GM18499 (cell line): ENCODE measurements around the gene B4GALNT3.

ENCODE experiments used
- ATAC-seq: cut with Tn5 transposase; IDR thresholded peaks from one replicate; pipeline ENCODE4 v1.9.1; 2021; ENCODE audit warnings: moderate number of reproducible peaks; ENCODE audit not compliant: insufficient read depth, unreplicated experiment

The B4GALNT3 gene

DNA sequence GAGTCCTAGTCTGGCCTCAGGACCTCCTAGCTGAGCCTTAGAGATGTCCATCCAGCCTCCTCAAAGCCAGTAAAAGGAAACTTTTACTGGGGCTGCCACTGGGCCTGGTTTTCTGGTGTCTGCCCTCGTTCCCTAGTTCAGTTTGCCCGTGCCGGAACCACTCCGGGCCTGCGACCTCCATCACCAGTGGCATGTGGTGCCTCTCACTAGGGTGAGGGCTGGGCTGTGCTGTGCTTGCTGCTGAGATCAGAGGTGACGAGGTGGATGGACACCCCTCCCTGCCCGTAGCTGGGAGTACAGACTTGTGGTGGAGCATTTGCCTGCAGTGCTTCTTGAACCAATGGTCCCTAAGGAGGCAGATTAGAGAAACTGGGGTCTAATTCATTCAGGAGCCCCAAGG lies 75.7 kb downstream of the B4GALNT3 start:
- no peak for ATAC-seq

DNA sequence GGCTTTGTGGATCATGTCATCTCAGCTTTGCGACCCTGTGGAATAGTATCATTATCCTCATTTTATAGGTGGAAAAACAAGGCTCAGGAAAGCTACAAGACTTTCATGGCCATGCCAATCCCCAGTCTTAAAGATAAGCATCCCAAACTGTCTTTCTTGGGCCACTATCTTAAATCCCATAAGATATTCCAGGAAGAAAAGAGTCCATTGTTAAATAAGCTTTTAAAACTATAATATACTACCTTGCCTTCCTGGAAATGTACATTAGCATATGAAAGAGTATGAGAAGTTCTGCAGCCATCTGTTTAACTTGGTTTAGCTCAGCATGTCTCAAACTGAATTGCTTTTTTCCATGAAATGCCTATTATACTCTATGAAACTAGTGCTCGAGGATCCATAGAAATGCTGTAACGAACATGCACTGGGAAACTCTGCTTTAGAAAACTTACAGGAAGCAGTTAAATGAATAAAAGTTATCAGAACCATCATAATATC lies 77.1 kb downstream of the B4GALNT3 start:
- no peak for ATAC-seq

DNA sequence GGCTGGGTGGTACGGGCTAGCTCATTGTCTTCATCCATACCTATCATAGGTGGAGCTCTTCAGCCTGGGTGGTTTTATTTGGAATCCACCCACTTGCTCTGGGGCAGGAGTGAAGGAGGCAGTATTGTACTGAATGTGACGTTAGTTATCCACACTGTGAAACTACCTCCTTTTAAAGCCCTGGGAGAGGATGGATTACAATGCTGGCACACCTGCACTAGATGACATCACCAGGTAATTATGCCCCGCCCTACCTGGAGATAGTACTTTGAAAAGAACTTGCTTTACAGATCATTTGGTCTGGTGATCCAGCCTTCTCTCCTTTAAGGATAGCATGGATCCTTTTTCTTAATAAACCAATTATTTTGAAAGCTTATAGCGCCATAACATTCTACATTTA lies 78.0 kb downstream of the B4GALNT3 start:
- no peak for ATAC-seq

DNA sequence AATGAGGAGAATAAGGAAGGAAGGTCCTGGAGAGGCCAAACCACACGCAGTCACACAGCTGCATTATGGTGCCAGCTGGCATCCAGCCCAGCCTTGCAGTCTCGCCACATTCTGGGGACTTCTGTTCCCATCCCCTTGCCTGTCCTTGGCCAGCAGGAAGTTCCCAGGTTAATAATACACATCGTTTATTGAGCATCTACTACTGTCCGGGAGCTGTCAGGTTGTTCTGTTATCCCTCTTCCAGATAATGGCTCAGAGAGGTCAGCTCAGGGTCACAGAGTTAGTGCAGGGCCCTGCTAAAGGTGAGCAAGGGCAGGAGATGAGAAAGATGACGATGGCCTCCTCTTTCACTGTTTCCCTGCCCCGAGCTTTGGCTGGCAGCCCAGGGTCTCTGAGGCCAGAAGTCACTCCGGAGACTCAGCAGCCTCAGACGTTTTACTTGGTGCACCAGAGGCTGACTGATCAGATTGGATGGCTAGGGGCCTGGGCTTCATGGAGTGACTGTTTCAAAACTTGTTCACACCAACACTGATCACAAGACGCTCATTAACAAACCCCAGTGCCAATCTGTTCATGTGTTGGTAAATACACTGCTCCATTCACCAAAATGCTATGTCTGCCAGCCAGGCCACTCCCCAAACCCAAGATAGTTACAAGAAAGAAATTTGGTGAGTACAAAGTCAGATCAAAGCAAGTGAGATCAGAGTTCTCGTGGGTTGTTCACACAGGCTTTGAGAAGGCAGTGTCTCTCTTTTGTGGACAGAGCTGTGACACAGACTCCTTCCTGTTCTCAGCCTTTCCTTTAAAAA lies 79.2 kb downstream of the B4GALNT3 start:
- no peak for ATAC-seq

DNA sequence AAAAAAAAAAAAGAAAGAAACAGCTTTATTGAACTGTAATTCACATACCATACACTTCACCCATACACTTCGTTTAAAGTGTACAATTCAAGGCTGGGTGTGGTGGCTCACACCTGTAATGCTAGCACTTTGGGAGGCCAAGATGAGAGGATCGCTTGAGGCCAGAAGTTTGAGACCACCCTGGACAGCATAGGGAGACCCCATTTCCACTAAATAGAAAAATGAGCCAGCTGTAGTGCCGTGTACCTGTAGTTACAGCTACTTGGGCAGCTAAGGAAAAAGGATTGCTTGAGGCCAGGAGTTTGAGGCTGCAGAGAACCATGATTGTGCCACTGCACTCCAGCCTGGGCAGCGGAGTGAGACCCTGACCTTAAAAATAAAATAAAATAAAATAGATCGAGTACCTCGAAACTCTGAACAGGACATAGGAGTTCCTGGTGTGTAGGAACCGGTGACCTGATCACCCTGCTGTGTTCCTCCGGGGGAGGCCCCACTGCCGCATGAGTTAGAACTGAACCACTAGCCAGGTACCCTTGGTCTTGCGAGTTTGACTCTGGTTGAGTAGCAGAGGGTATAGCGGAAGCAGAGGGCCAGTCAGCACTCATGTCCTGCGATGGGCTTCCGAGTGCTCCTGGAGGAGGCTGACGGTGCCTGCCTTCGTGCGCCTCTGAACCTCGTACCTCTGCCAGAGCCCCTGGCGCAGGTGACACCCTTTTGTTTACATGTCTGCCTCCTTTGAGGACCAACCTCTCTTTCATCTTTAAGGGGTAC lies 80.0 kb downstream of the B4GALNT3 start:
- no peak for ATAC-seq

DNA sequence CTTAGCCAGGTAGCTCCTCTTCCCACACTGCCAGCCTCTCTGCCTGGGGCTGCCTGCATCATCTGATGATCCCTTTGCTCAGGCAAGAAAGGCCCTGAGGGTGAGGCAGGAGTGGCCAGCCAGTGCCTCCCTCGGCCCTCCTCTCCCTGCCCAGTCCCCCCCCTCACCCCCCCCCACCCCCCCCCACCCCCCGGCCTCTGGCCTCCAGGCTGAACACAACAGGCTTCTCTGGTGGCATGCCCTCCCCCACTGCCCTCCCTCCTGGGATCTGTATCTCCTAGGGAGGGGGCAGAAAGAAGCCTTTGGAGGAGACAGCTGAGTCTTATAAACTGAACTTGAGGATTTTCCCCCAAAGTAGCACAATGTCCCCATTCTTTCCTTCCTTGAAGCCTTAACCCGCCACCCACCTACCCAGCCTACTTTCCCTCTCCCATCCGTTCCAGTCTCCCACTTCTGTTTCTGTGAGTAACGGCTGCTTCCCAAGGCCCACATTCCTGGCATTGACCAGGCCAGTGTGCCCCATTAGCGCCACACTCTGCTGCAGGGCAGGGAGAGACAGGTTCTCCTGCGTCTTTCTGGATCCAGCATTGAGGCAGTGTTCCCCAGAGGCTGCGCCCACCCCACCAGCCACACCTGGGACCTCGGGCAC lies 82.1 kb downstream of the B4GALNT3 start:
- no peak for ATAC-seq

DNA sequence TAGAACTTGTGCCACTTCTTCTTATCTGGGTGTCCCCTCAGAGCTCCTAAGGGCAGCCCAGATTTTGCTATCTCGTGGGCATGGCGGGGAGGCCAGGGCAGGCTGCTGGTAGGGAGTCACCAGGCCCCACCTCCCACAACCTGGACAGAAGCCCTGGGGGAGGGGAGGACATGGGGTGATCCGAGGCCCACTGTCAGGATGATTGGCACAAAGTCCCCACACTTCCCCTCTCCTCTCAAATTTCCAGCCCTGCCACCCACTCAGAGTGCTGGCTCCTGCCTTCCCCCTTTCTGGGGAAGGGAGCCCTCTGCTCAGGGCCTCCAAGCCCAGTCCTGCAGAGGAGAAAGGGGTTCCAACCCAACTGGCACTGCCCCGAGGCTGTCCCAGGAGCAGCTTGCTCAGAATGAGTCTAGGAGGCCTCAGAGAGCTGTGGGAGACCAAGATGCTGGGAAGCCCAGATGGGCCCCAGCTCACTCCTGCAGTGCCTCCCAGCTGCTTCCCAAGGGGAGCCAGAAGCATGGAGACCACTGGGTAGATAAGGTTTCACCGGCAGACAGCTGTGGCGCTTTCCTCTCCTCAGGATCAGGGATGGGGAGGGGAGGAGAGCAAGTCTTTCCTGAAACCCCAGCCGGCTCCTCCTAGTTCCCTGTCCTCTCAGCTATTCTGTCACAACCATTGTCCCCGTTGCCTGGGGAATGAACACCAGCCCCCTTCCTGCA lies 82.8 kb downstream of the B4GALNT3 start:
- ATAC-seq = no peak

DNA sequence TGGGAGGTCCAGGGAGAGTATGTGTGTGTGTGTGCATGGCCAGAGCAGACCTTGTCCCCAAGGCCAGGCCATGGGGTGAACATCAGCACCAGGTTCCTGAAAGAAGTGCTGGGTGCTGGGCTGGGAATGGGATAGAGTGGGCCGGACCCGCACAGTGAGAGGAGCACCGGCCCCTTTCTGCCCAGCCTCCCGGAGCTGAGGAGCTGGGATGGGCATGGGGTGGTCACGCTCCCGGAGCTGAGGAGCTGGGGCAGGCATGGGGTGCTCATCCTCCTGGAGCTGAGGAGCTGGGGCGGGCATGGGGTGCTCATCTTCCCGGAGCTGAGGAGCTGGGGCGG lies 83.3 kb downstream of the B4GALNT3 start:
- no peak for ATAC-seq

DNA sequence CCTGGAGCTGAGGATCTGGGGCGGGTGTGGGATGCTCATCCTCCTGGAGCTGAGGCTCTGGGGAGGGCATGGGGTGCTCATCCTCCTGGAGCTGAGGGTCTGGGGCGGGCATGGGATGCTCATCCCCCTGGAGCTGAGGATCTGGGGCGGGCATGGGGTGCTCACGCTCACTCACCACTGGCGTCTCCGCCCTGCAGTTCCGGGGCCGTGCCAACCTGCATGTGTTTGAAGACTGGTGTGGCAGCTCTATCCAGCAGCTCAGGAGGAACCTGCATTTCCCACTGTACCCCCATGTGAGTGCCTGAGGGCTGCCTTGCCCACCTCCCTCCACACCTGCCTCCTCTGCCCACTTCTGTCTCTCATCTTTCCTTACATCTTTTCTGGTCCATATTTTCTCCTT lies 84.4 kb downstream of the B4GALNT3 start:
- ATAC-seq = no peak

DNA sequence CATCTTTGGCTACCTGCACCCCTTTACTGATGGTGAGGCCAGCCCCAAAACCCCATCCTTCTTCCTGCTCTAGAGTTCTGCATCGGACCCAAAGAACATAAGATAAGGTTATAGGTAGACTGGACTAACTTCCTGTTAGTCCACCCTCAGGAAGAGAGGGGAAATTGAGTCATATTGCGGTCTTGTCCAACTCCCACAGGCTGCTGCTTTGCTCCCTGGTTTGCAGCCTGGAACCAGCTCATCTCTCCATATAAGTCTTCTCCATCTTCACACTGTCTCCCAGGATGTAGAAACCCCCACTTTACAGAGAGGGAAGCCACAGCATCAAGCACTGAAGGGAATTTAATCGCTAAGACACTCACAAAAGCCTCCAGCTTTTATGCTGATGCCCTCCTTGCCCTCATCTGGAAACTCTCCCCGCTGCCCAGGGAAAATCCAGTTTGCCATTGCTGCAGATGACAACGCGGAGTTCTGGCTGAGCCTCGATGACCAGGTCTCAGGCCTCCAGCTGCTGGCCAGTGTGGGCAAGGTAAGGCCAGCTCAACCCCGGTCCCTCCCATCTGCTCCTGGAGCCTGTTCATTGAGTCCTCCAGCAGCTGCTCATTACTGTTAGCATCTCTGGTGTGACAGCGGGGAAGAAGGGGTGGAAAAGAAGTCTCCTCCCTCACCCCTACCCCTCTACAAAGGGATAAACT lies 85.3 kb downstream of the B4GALNT3 start:
- ATAC-seq = no peak

DNA sequence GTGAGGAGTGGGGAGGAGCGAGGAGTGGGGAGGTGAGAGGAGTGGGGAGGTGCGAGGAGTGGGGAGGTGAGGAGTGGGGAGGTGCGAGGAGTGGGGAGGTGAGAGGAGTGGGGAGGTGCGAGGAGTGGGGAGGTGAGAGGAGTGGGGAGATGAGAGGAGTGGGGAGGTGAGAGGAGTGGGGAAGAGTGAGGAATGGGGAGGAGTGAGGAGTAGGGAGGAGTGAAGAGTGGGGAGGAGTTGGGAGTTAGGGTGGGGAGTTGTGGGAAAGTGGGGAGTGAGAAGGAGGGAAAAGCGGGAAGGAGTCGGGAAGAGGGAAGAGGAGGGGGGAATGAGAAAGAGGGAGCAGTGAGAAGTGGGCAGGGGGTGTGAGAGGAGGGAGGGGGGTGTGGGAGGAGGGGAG lies 86.1 kb downstream of the B4GALNT3 start:
- no peak for ATAC-seq

DNA sequence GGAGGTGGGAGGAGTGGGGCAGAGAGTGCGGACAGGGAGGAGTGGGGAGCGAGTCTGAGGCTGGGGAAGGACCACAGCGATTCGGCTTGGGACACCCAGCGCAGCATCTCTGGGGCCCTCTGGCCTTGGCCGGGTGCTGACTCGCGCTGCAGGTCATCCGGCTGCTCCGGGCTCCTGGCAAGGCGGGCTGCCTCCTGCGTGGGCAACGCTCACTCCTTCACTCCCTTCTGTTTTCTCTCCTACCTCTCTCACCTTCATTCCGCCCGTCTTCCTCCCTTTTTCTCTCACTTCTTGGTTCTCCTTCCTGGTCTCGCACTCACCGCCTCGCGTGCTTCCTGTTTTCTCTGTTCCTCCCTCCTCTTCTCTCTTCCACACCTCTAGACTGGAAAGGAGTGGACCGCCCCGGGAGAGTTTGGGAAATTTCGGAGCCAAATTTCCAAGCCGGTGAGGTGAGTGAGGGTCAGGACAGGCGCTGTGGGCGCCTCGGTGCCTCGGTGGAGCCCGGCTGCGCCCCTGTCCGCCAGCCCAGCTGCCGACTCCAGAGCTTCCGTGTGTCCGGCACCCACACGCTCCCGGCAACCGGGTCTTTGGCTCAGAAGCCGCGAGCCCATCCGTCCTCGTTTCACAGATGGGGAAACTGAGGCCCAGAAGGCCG lies 86.7 kb downstream of the B4GALNT3 start:
- ATAC-seq = no peak

DNA sequence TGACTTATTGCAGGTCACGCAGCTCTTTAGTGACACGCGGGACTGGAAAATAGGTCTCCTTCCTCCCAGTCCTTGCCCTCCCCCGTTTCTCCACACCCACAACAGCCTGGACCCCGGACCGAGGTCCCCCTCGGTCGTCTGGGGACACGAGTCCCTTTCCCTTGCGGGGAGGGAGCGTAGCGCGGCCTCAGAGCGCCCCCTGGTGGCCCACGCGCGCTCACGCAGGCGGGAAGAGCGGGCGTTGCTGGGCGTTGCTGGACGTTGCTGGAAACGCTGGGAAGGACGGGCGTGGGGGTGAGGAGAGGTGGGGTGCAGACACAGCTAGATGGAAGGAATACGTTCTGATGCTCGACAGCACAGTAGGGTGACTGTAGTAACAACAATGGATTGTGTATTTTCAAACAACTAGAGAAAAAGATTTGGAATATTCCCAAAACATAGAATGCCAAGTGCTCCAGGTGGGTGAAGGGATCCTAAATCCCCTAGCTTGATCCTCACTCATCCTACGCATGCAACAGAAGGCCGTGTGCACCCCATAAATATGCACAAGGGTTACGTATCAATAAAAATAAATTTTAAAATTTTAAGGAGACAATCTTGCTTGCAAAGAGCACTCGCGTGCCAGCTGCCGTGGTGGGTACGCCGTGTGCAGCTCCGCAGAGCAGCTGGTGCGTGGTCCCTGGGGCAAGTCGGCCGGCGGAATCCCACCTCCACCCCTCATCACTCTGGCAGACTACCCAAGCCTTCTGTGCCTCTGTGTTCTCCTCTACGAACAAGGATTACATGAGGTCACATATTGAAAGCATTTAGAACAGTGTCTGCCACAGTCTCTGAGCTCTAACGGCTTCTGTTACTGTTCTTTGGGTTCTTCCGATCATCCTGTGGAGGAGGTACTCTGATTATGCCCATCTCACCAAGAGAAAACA lies 87.4 kb downstream of the B4GALNT3 start:
- ATAC-seq = no peak

DNA sequence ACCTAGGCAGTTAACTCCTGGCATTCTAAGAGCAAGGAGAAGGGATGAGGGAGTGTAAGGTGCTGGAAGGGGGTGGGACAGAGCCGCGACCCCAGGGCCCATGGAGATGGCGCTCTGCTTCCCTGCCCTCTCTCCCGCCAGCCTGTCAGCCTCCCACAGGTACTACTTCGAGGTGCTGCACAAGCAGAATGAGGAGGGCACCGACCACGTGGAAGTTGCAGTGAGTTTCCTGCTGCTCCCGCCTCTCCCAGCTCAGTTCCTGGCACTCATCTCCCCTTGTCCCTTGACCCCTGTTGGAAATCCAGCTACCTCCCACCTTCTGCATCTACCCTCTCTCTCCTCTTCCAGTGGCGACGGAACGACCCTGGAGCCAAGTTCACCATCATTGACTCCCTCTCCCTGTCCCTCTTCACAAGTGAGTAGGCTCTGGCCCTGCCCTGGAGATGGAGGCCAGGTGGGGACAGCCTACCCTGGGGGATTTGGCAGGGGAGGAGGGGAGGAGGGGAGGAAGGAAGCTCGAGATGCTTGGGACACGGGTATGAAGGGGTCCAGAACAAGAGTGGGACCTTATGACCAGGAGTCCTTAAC lies 88.2 kb downstream of the B4GALNT3 start:
- no peak for ATAC-seq

DNA sequence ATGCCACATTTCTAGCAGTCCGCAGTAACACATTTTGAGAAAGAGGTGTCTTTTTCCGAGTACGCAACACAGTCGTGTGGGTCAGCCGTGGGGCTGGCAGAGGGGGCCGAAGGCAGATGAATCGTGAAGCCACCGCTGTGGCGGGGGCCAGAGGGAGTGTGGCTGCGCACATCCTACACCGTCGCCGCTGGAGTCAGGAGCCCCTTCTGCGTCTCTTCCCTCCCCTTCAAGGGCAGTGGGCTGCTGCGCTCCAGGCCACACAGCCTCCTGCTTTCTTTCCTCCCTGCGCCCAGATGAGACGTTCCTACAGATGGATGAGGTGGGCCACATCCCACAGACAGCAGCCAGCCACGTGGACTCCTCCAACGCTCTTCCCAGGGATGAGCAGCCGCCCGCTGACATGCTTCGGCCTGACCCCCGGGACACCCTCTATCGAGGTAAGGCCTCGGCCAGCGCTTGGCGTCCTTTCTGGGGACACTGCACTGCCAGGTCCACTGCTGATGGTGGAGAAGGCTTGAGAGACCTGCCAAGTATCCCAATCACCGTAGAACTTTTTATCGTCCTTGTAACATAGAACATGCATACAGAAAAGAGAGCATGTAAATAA lies 89.8 kb downstream of the B4GALNT3 start:
- ATAC-seq = no peak

DNA sequence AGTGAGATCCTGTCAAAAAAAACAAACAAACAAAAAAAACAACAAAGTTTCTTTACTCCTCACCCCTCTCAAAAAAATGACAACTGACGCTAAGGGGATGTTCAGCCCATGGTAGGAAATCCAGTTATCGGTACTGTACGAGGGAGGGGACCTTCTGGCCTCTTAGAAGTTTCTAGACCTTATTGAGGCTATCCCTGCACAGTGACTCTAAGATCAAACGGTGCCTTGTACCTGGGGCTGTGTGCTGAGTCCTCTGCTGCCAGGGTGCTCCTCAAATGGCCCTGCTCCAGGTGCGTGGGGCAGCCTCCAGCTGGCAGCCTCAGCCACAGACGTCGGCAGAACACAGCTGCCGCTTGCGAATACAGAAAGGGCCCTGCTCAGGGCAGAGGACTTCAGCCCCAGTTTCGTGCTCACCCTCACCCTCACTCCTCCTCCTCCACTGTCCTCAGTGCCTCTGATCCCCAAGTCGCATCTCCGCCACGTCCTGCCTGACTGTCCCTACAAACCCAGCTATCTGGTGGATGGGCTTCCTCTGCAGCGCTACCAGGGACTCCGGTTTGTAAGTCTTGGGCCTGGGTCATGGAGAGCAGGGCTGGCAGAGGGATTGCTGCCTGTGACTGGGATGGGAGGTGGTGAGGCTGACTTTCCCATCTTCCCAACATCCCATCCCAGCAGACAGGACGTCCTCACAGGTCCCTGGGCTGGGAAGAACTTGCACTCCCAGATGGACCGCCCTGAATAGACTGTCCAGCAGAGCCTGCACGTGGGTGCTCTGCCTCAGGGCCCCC lies 90.9 kb downstream of the B4GALNT3 start:
- ATAC-seq = no peak

DNA sequence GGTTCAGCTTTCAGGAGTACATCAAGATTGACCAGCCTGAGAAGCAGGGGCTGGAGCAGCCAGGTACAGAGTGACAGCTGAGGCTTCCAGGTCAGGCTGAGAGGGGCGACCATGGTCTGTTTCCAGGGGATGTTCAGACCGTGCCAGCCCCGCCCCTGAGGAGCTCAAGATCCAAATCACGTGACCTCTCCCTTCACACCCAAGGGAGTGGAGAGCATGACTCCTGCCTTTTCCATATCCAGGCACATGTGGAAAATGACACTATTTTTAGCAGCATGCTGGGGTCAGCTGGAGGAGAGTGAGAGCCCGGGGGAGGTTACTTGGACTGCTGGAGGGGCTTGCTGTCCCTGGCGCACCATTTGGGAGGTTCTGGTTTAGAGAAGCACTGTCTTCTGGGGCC lies 92.7 kb downstream of the B4GALNT3 start:
- ATAC-seq = no peak
